GM10248 (cell line): ENCODE measurements around the gene SYT2.

ENCODE experiments used
- CTCF ChIA-PET: fragments of 300-600 bp; sonication (Branson Sonifier 250); formaldehyde crosslinking; extraction: SDS; loops from one replicate; lab custom pipeline; 2021; ENCODE audit warnings: antibody characterized with exemption; lab: Yijun Ruan, JAX
- POLR2A ChIA-PET: fragments of 350-650 bp; sonication (Branson Sonifier 250); formaldehyde crosslinking; extraction: SDS; loops from one replicate; lab custom pipeline; 2020; ENCODE audit warnings: antibody characterized with exemption; lab: Yijun Ruan, JAX
- DNase-seq: peaks from one replicate; pipeline ENCODE4 v3.0.0; 2012; ENCODE audit errors: extremely low spot score
- CTCF ChIP-seq: IDR thresholded peaks from 2 replicates; pipeline ENCODE4 v1.5.1; 2012; ENCODE audit warnings: mild to moderate bottlenecking, low read depth; ENCODE audit errors: extremely low read depth, missing control alignments, control extremely low read depth

The SYT2 gene

GRCh38 chr1:202673531-202673930 lies 36.7 kb downstream of the SYT2 start:
- ChIA-PET CTCF (interaction anchor here (0.9 kb wide), 1 partner anchor 8 kb away, joined by 3 read pairs; no protein-coding TSS in a partner anchor), POLR2A (no interaction called here)
- DNase-seq = no peak
- TF ChIP-seq CTCF = no peak

GRCh38 chr1:202671399-202671798 lies 38.9 kb downstream of the SYT2 start:
- no peak for DNase-seq
- POLR2A ChIA-PET = no interaction called here

GRCh38 chr1:202665417-202665816 lies 44.8 kb downstream of the SYT2 start:
- no peak for DNase-seq
- ChIA-PET POLR2A (no interaction called here), CTCF (no interaction called here)
- TF ChIP-seq CTCF = no peak

More at GRCh38 chr1:202671399-202671798, 38.9 kb downstream of the SYT2 start:
- CTCF ChIA-PET = interaction anchor here (0.8 to 2.0 kb wide), 5 partner anchors 9 to 343 kb away, joined by 3 to 7 read pairs (median 3); no protein-coding TSS in a partner anchor
- no peak for TF ChIP-seq CTCF

GRCh38 chr1:202664083-202664482 lies 46.2 kb downstream of the SYT2 start:
- no peak for TF ChIP-seq CTCF
- ChIA-PET POLR2A (no interaction called here), CTCF (no interaction called here)
- DNase-seq = no peak

GRCh38 chr1:202663131-202663530 lies 47.1 kb downstream of the SYT2 start:
- ChIA-PET CTCF (no interaction called here), POLR2A (no interaction called here)
- DNase-seq = no peak
- no peak for TF ChIP-seq CTCF

- POLR2A ChIA-PET = no interaction called here
- CTCF ChIA-PET = no interaction called here
- DNase-seq = no peak
- TF ChIP-seq CTCF = no peak
These were observed 48.2 kb downstream of the SYT2 start for GRCh38 chr1:202662081-202662480.
